ENCODE measurements around the gene LBX1.

Gene LBX1, protein sequence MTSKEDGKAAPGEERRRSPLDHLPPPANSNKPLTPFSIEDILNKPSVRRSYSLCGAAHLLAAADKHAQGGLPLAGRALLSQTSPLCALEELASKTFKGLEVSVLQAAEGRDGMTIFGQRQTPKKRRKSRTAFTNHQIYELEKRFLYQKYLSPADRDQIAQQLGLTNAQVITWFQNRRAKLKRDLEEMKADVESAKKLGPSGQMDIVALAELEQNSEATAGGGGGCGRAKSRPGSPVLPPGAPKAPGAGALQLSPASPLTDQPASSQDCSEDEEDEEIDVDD

DNA sequence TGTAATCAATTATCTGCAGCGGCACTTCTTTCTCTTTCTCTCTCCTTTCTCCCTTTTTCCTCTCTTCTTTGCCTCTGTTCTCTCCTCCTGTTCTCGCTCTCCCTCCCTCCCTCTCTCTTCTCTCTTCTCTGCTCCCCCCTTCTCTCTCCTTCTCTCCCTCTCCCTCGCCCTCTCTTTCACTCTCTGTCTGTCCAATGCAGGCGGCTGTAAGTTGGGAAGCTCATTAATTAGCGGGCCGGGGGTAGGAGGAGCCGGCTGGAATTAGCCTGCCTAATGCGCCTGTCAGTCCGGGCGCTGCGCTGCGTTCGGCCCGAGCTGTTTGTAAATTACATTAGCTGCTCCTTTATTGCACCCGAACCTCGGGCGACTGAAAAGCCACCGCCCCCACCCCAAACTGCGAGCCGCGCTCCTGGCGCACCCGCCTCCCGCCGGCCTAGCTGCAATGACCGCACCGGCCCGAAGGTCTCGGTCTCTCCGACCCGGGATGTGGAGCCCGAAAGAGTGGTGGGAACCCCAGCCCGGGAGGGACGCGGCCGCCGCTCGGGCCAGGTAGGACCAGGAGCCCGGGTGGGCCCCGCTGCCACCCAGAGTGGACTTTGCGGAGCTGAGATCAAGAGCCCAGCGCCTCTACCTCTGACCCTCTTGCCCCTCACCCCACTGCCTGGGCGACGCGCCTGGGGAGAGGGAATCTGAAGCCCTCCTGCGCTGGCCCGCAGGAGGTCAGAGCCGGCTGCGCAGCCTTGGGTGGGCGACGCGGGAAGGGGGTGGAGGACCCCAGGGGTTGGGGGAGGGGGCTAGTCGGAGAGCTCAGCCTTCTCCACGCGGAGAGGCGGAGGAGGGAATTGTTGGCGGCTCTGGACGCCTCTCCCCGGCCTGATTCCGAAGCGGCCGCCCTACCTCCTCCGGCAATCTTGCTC is at the start of gene LBX1:
TSS of gene LBX1 (minus strand) at position 198 of the 917 bp plus-strand sequence. CDS start 648 bp downstream, outside the sequence.
- H3K4me3 Mint-ChIP-seq, result no peak within 1 kb of the TSS
- H3K36me3 Mint-ChIP-seq (ENCODE audit: low read depth), result no peaks in the 10 kb centered on the region
- peaks cover 23% of the 10 kb centered on the region for H3K4me1 Mint-ChIP-seq (ENCODE audit: low read depth)
- no peaks in the 10 kb centered on the region for H3K9me3 Mint-ChIP-seq
- intact Hi-C loops (cut with micrococcal nuclease), result no loop called here
- H3K27me3 Mint-ChIP-seq, result peaks cover 95% of the 10 kb centered on the region
- H3K27ac Mint-ChIP-seq, result no peak within 1 kb of the TSS

DNA sequence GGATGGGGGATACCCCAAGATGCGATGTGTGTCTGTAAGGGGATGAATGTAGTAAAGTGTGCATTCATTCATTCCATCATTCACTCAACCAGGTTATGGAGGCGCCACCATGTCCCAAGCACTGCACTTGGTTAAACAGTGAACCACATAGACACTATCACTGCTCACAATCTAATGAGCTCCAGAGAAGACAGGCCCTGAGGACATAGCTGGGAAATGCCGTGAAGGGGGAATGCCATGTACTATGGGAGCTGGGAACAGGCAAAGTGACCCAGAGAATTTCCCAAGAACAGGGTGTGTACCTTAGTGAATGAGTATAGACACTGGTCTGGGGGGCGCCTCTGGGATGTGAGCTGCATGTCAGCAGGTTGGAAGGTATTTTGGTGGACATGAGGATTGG is 44.5 kb upstream of the LBX1 start:
- intact Hi-C loops (cut with micrococcal nuclease), result no loop called here
- Mint-ChIP-seq H3K4me1 (ENCODE audit: low read depth) (peaks cover 4% of the 10 kb centered on the region), H3K27me3 (peaks cover 50% of the 10 kb centered on the region), H3K27ac (no peak overlapping the region), H3K4me3 (no peak overlapping the region), H3K9me3 (no peaks in the 10 kb centered on the region), H3K36me3 (ENCODE audit: low read depth) (no peaks in the 10 kb centered on the region)

DNA sequence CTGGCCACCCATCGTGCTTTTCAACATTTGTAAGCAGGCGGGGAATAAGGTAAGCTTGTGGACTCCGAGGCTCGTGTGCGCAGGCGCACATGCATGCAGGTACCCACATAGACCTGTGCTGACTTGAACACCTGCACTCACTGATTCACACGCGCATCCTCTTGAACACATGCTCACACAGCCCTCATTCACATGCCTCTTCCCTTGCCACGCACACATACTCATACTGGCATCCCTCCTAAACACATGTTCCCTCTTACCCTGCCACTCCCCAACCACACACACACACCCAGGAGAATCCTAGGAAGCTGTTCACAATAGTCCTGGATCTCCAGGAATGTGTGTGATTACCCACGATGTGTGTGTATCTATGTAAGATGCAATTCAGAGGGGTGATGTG is 44.1 kb upstream of the LBX1 start:
- Mint-ChIP-seq H3K9me3 (no peaks in the 10 kb centered on the region), H3K4me3 (no peak overlapping the region), H3K4me1 (ENCODE audit: low read depth) (peaks cover 4% of the 10 kb centered on the region), H3K27me3 (peaks cover 50% of the 10 kb centered on the region), H3K27ac (no peak overlapping the region), H3K36me3 (ENCODE audit: low read depth) (no peaks in the 10 kb centered on the region)
- intact Hi-C loops (cut with micrococcal nuclease), result no loop called here

DNA sequence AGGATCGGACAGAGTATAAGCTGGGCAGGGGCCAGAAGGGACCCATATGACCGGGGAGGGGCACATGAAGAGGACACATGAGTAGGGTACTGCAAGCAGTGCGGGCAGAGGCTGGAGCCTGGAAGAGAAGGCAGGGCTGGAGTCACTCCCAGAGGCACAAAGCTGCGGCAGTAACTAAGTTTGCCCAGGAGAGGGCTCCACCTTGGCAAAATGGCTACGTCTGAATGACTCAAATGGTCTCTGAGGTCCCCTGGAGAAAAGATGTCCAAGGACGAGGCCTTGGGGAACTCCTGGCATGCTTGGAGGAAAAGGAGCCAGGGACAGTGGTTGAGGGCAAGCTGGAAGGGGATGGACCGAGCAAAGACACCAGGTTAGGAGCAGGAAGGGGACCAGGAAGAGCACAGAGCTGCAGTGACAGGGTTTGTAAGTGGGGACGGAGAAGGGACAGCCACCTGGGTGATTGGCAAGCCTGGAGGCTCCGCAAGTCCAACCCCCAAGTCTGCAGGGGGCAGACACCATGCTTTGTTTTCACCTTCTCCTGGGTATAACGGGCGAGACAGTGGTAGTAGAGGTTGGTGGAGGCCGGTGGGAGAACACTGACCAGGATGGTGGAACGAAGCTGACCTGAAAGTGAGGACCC is 43.1 kb upstream of the LBX1 start:
- Mint-ChIP-seq H3K27me3 (peaks cover 46% of the 10 kb centered on the region), H3K4me3 (no peak overlapping the region), H3K36me3 (ENCODE audit: low read depth) (no peaks in the 10 kb centered on the region), H3K9me3 (no peaks in the 10 kb centered on the region), H3K27ac (no peak overlapping the region), H3K4me1 (ENCODE audit: low read depth) (peaks cover 4% of the 10 kb centered on the region)
- intact Hi-C loops (cut with micrococcal nuclease), result loop anchor here (1.0 kb wide), 2 partner anchors 170 to 298 kb away; no protein-coding TSS in a partner anchor

DNA sequence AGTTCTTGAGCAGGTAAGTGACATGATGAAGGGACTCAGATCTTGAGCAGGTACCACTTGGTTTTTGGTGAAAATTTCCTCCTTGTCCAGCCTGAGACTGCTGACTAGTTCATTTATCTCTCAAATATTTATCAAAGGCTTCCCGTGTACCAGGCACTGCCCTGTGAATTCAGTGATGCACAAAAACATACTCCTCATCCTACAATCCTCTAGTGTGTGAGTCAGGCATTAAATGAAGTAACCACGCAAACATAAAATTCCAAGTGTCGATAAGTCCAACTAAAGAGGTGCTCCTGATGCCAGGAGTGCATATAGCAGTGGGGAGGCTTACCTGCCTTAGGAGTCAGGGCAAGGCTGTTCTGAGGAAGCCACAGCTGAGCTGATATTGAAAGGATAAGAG is 41.5 kb upstream of the LBX1 start:
- Mint-ChIP-seq H3K9me3 (no peaks in the 10 kb centered on the region), H3K27ac (no peak overlapping the region), H3K4me1 (ENCODE audit: low read depth) (peaks cover 4% of the 10 kb centered on the region), H3K27me3 (peaks cover 36% of the 10 kb centered on the region), H3K4me3 (no peak overlapping the region), H3K36me3 (ENCODE audit: low read depth) (no peaks in the 10 kb centered on the region)
- intact Hi-C loops (cut with micrococcal nuclease), result no loop called here

DNA sequence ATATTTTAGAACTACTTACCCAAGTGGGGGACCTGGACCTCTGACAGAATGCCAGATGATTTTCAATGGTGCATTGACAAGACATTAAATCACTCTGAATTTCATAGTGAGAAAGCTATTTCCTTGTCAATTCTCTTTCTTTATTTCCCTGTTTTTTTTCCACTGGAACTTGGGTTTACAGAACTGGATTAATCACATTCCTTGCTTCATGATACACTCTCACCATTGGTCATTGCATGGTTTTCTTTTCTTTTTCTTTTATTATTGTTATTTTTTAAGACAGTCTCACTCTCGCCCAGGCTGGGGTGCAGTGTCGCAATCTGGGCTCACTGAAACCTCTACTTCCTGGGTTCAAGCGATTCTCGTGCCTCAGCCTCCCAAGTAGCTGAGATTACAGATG is 38.5 kb upstream of the LBX1 start:
- no peaks in the 10 kb centered on the region for H3K36me3 Mint-ChIP-seq (ENCODE audit: low read depth)
- intact Hi-C loops (cut with micrococcal nuclease), result no loop called here
- no peak overlapping the region for H3K27ac Mint-ChIP-seq
- H3K9me3 Mint-ChIP-seq, result no peaks in the 10 kb centered on the region
- peaks cover 42% of the 10 kb centered on the region for H3K27me3 Mint-ChIP-seq
- H3K4me3 Mint-ChIP-seq, result no peak overlapping the region
- H3K4me1 Mint-ChIP-seq (ENCODE audit: low read depth), result peaks cover 4% of the 10 kb centered on the region

DNA sequence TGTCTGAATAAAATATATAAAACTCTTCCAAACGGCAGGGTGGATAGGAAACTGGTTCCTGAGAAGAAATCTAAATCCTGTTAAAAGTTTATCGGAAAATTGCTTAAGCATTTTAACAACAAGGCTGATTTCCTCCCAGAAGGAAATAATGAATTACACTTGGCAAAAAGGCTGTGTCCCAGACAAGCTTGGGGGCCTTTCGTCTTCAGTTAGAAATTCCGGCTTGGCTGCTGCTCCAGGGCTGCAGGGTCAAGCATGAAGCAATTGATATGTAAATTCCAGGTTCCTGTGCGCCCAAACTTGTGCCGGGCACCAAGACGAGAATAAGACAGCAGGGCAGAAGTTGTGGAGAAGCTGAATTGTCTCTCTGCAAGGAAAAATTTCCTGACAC is 38.0 kb upstream of the LBX1 start:
- Mint-ChIP-seq H3K9me3 (no peaks in the 10 kb centered on the region), H3K4me1 (ENCODE audit: low read depth) (peaks cover under 1% of the 10 kb centered on the region), H3K4me3 (no peak overlapping the region), H3K27me3 (peaks cover 44% of the 10 kb centered on the region), H3K27ac (no peak overlapping the region), H3K36me3 (ENCODE audit: low read depth) (no peaks in the 10 kb centered on the region)
- intact Hi-C loops (cut with micrococcal nuclease), result no loop called here

DNA sequence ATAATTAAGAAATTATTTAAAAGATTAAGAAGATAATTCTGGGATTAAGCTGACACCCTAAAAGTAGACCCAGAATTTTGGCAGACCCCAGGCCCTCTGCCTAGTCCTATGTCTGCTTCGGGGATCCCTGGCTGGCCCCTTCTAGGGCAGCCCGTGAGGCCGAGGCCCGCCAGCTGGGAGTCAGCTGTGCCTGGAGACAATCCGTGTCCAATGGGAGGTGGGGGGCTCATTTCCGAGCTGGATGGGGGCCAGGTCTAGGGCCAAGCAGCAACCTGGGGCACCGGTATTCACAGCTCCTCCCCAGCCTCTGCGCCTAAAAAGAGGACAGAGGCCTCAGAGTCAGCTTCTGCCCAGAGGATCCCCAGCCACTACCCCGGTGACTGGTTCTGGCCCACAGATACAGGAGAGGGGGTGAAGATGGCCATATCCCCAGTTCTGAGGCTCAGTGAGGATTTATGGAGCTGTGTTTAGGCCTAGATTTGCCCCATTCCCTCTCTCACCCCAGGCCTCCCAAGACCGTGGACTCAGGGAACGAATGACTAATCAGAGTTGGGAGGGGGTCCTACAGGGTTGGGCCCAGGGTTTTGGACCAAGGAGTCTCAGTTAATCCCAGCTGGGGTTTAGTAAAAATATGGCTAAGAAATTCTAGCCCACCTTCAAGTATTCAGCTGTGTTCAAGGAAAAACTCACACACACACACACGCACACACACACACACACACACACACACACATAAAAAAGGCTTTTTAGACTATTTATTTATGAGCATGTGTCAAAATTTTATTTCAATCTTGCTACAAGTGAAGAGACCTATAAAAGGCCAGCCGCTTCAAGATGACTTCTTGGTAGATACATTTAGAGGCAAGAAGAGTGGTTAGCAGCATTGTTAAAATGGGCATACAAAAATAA is 37.4 kb upstream of the LBX1 start:
- no peak overlapping the region for H3K4me3 Mint-ChIP-seq
- no peaks in the 10 kb centered on the region for H3K9me3 Mint-ChIP-seq
- H3K4me1 Mint-ChIP-seq (ENCODE audit: low read depth), result no peaks in the 10 kb centered on the region
- intact Hi-C loops (cut with micrococcal nuclease), result no loop called here
- no peaks in the 10 kb centered on the region for H3K36me3 Mint-ChIP-seq (ENCODE audit: low read depth)
- H3K27ac Mint-ChIP-seq, result no peak overlapping the region
- peaks cover 43% of the 10 kb centered on the region for H3K27me3 Mint-ChIP-seq

DNA sequence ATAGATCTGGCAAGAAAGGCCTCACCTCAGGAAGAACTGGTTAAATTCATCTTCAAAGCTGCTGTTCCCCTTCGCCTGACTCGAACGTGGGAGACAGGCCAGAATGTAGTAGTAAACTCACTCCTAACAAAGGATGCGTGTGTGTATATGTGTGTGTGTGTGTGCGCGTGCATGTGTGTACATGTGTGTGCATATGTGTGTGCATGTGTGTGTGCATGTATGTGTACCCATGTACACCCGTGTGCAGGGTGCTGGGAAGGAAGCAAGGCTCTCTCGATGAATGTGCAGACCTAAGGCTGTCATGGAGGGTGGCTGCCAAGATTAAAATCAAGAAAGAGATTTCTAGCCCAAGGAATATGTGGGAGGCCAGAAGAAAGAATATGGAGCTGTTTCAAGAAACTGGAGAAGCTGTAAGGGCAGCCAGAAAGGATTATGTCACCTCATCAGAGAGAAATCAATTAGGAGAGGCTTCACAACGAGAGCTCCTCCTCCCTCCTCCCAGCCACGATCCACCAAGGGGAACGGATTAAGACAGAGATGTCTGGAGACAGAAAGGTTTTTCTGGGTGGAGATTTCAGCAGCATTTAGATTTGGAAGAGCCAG is 34.0 kb upstream of the LBX1 start:
- H3K9me3 Mint-ChIP-seq, result no peaks in the 10 kb centered on the region
- H3K4me1 Mint-ChIP-seq (ENCODE audit: low read depth), result no peaks in the 10 kb centered on the region
- H3K27ac Mint-ChIP-seq, result no peak overlapping the region
- H3K4me3 Mint-ChIP-seq, result no peak overlapping the region
- no peaks in the 10 kb centered on the region for H3K36me3 Mint-ChIP-seq (ENCODE audit: low read depth)
- intact Hi-C loops (cut with micrococcal nuclease), result no loop called here
- H3K27me3 Mint-ChIP-seq, result peaks cover 49% of the 10 kb centered on the region

DNA sequence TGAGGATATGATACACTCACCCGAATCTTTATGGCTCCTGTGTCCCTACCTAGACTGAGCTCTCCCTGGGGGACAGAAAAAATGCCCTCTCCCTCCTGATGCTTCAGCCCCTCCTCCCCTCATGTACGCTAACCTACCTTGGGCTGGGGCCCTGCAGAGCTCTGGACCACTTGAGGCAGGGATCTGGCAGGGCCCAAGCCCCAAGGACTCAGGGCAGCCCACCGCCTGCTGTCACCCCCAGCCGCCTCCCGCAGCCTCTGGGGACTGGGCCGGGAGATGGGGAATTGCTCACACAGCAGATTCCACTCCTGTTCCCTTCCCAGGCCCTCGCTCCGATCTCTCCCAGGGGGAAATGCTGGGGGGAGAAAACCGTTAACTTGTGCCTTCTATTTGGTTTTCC is 32.9 kb upstream of the LBX1 start:
- Mint-ChIP-seq H3K4me3 (no peak overlapping the region), H3K36me3 (ENCODE audit: low read depth) (no peaks in the 10 kb centered on the region), H3K27ac (no peak overlapping the region), H3K4me1 (ENCODE audit: low read depth) (no peaks in the 10 kb centered on the region), H3K9me3 (no peaks in the 10 kb centered on the region), H3K27me3 (peaks cover 51% of the 10 kb centered on the region)
- intact Hi-C loops (cut with micrococcal nuclease), result no loop called here

DNA sequence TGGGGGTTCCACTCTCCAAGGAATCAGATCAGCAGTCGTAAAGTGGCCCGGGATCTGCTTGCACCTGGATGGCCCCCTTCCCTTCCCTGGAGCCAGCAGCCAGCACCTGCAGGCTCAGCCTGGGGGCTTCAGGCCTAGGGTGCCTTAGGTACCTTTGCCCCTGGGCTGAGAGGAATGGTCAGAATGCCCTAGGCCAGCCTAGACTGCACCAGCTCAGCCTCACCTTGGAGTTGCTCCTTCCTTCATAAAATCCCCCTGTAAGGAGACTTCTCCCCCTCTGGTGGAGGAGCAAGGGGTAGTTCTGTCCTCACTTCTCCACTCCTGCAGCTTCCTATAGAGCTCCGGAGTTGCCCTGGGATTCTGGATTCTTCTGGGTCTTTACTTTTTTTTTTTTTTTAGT is 32.4 kb upstream of the LBX1 start:
- Mint-ChIP-seq H3K36me3 (ENCODE audit: low read depth) (no peaks in the 10 kb centered on the region), H3K4me3 (no peak overlapping the region), H3K9me3 (no peaks in the 10 kb centered on the region), H3K27me3 (peaks cover 51% of the 10 kb centered on the region), H3K27ac (no peak overlapping the region), H3K4me1 (ENCODE audit: low read depth) (no peaks in the 10 kb centered on the region)
- intact Hi-C loops (cut with micrococcal nuclease), result no loop called here

DNA sequence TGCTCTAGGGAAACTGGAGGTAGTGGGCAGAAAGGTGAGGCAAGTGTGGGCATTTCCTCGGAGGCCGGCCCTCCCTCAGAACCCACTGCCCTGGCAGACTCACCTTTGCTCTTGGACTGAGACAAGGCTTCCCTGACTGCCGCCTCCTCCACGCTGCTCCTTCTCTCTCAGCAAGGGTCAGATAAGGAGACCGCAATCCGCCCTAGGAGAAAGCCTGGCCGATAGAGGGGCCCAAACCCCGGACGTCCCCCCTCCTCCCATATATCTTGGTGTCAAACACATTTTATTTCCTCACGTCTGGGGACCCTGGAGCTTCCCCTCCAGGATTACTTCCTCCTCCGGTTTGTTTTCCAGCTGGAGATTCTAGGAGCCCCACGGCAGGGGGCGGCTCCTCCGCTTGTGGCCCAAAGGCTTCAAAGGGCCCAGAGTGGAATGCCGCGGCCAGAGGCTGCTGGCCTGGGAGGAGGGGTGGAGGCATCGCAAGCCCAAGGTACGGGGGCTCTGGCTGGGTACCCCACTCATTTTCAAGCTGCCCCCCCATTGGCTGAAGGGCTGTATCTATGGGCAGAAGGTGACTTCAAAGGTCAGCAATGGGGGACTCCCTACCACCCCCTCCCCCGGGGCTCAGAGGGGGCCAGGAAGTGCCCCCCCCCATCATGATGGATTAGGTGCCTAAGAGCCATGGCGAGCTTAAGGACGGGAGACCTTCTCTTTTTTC is 31.7 kb upstream of the LBX1 start:
- H3K4me3 Mint-ChIP-seq, result no peak overlapping the region
- intact Hi-C loops (cut with micrococcal nuclease), result no loop called here
- H3K27me3 Mint-ChIP-seq, result peaks cover 57% of the 10 kb centered on the region
- no peak overlapping the region for H3K27ac Mint-ChIP-seq
- H3K36me3 Mint-ChIP-seq (ENCODE audit: low read depth), result no peaks in the 10 kb centered on the region
- H3K4me1 Mint-ChIP-seq (ENCODE audit: low read depth), result no peaks in the 10 kb centered on the region
- H3K9me3 Mint-ChIP-seq, result no peaks in the 10 kb centered on the region
